ENCODE data around the gene CD81. TPM values are rescaled to one million over a fixed set of nuclear protein-coding genes. Genes with fewer than 3 reads are reported as not detected.

Gene CD81
- total and polyA plus RNA-seq, 9 of the 15 experiments (the other 6 are each of a cell fraction or from before 2014, with no cell fraction given): 2.4 to 189 (median 61.7) TPM

- TF ChIP-seq ZBTB43 (CRISPR knock-in tag; IDR thresholded peaks at IDR 0.05) (0 out of 2 replicates have a peak, but pooled peaks have one; percentile 68), LCOR (CRISPR knock-in tag; IDR thresholded peaks at IDR 0.05) (peak; percentile 86; the same call in 1 of the 2 replicates), SUPT5H (IDR thresholded peaks at IDR 0.05) (peak; percentile 93), HCFC1 (IDR thresholded peaks at IDR 0.05; ENCODE audit: low read depth, low read length) (peak; percentile 93), TAL1 (IDR thresholded peaks at IDR 0.05) (no peak), HDAC1 (IDR thresholded peaks at IDR 0.05) (peak in 1 of 2 experiments; percentile 67; a peak in 2 of 4 replicates), ZBTB40 (IDR thresholded peaks at IDR 0.05) (peak; percentile 100), ZBTB40 (CRISPR knock-in tag; IDR thresholded peaks at IDR 0.05) (no peak), CXXC5 (CRISPR knock-in tag; IDR thresholded peaks at IDR 0.05) (peak; percentile 91), ZNF583 (CRISPR knock-in tag; IDR thresholded peaks at IDR 0.05) (0 out of 2 replicates have a peak, but pooled peaks have one; percentile 12), ZFP30 (CRISPR knock-in tag; IDR thresholded peaks at IDR 0.05; ENCODE audit: borderline replicate concordance) (no peak), KLF1 (tag; IDR thresholded peaks at IDR 0.05) (peak; percentile 89), ZNF263 (CRISPR knock-in tag; IDR thresholded peaks at IDR 0.05; ENCODE audit: borderline replicate concordance) (peak; percentile 36), HMGN3 (IDR thresholded peaks at IDR 0.05; ENCODE audit: borderline replicate concordance, extremely low read depth, insufficient read length, low read depth, low read length) (peak; percentile 88), ZKSCAN1 (IDR thresholded peaks at IDR 0.05; ENCODE audit: low read depth, low read length) (peak; percentile 75), RBBP5 (IDR thresholded peaks at IDR 0.05; ENCODE audit: borderline replicate concordance, insufficient read depth, low read length, poor library complexity, severe bottlenecking) (peak; percentile 22), TCF7L2 (IDR thresholded peaks at IDR 0.05; ENCODE audit: low read depth, low read length) (peak; percentile 22; the same call in 1 of the 2 replicates), CC2D1A (IDR thresholded peaks at IDR 0.05) (peak; percentile 77), MYNN (IDR thresholded peaks at IDR 0.05) (peak; percentile 79), MYNN (CRISPR knock-in tag; IDR thresholded peaks at IDR 0.05) (no peak)
Observed at GRCh38 chr11:2400069-2400761, 23.1 kb downstream of the CD81 start, which contains the start of gene TSSC4 (continued).
